RKO (cell line): ENCODE results near the gene DDO.
A peak's percentile ranks its signal among the peaks of the same experiment; 100 is the strongest.

Experiments used
- DNase-seq: peaks from one replicate; pipeline ENCODE4 v3.0.0-alpha.2; 2016; ENCODE audit warnings: low spot score

Gene DDO

DNA sequence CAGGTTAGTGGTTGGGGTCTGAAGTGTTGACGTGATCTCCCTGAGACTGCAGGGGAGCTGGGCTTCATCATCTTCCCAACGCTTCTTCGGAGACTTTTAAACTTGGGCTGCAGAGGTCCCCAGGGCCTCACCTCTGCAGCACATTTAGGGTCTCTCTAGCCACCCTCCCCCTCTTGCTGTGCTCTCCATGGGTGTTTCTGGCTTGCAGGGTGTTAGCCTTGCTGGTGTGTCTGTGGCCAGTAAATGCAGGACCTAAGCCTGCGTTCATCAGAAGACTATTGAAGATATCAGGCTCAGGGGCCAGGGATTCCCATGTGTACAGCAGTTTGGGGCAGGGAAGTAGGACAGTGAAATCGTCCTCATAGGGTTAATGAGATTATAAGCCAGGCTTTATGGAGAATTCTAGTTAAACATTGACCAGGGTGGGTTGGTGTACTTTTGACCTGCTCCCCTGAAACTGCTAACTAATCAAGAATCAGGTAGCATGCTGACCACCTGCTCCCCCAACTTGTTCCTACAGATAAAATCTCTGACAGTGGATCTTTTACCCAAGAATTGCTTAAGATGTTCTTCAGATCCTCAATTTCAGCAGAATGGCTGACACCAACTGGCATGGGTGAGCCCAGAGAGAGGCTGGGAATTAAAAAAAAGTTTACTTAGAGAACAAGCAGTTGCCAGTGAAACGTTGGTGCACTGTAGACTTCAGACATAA lies 3.8 kb upstream of the DDO start:
- no peak for DNase-seq

DNA sequence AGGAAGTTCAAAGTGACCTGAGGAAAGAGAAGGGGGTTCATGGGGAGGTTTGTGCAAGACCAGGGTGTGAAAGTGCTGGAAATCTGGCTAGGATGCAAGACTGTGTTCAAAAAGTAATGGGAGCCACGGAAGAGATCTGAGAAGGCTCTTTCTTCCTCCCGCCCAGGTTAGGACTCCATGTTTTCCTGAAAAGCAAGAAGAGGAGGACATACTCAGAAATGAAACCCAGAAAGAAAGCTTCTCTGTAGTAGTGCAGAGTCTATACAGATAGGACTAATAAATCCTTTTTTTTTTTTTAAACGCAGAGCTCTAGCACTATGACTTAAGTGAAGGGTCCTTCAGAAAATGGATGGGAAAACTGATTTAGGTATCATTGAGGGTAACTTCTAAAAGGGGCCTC lies 3.2 kb upstream of the DDO start:
- DNase-seq = no peak

DNA sequence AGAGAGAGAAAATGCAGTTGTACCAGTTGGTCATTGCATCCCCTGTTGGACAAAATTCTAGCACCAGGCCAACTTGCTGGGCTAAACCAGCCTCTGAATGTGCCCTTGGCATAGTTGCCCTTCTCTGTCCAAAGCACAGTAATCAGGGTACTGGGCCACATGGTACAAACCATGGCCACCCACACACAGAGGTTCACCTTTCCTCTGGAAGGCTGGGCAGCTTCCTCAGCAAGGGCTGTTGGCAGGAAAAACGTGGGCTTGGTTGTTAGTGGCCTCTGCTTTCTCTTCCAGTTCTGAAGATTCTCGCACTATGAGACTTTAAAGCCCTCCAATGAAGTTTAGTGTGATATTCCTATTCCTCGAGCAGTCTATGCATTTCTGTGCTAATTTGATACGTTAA lies 706 bp downstream of the DDO start:
- no peak for DNase-seq

DNA sequence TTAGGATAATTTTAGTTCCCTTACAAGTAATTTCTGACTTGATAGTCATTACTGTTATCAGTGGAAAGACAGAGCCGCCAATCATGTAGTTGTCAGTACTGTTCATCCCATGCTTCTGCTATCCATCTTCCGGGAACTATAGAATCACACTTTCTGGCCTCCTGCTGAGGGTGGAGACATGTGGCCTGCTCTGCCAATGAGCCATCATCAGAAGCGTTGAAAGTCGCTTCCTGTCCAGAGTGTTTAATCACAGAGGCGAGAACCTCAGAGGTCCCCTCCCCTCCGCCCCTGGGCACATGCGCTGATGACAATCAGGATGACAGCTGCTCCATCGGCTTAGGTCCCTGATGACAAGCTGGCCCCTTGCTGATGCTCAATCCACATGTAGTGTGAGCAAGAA lies 3.0 kb downstream of the DDO start:
- no peak for DNase-seq

DNA sequence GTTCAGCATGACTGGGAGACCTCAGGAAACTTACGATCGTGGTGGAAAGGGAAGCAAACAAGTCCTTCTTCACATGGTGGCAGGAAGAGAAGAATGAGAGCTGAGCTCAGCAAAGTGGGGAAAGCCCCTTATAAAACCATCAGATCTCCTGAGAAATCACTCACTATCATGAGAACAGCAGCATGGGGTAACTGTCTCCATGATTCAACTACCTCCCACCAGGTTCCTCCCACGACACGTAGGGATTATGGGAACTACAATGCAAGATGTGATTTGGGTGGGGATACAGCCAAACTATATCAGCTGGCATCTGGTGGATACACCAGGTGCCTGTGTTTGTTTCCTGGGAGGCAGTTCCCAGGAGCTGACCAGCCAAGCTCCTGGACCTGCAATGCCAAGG lies 4.9 kb downstream of the DDO start:
- DNase-seq = no peak

DNA sequence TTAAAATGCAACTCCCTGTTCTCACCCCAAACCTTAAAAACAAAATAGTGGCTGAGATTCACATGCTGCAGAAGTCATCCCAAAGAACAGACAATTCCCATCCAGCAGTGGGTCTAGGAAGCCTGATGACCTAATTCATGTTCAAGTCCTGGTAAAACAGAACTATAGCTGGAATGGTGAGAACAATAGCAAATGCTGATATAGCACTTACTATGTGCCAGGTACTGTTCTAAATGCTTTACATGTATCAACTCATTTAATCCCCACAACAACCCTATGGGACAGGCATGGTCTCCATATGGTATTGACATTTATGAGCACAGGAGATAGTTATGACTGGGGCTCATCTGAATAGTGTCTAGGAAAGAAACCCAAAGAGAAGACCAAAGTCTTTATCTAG lies 5.6 kb downstream of the DDO start:
- DNase-seq = no peak

DNA sequence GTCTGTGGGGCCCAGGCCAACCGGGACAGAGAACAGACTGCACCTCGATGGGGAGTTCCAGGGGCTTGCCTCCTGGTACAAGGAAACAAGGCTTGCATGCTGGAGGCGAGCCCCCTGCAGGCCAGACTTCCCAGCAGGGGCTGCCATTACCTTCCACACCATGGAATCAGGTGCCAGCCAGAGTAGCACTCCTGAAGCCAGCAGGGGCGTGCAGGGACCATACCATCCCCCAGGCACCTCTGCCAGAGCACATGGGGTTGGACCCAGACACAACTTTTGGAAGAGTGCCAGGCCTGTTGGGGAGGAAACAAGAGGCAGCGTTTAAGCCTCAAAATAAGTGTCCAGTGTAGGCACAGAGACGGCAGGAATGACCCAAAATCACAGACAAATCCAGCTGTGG lies 6.5 kb downstream of the DDO start:
- DNase-seq = no peak

DNA sequence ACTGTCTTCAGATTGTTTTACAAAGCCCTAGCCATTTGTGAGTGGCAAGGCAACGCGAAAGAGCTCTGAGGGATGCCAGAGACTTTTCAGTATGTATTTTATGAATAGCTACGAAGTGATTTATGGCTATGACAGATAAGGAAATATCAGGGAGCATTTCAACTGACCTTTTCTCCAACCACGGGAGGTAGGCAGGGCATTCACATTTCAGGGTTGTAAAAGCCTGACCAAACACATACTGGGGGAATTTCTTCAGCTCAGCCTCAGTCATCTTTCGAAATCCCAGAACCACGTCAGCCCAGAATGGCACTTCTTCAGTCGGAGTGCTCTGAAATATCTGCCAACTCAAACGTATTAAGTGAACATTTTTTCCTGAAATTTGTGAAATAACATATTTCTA lies 10.8 kb downstream of the DDO start:
- DNase-seq = no peak

DNA sequence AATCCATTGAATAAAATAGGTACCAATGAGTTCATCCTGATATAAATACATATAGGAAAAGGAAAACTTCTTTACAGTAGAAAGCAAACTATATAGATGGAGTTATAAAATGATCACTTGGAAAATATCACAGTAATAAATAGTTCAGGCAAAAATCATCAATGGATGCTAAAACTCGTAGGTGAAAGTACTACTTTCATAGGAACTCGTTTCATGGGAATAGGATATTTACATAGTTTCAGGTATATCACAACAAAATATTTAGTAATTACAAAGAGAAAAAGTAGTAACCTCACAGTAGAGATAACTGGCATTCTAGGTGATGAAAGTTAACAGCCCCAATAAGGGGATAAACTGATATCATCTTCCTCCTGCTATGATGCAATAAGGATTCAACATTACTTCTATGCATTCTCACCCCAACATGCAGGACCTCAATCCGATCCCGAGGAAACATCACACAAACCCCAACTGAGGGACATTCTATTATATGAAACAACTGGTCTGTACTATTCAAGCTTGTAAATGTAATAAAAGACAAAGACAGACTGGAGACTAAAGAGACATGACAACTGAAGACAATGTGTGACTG lies 13.7 kb downstream of the DDO start:
- DNase-seq = no peak

DNA sequence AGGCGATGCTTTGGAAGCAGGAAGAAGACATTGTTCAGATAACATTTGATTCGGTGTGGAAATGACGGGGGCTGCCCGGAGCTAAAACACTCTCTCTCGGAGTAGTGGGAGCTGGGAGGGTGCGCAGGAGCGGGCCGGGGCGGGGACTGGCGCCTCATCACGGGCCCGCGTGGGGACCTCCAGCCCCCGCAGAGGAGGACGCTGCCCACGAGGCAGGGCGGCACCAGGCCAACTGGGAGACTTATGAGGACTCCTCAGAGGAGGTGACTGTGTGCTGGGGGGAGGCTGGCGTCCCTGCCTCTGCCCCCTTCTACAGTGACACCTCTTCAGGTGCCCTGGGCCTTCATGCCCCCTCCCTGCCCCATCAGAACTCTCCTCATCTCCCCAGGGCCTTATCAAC lies 15.2 kb downstream of the DDO start:
- no peak for DNase-seq

DNA sequence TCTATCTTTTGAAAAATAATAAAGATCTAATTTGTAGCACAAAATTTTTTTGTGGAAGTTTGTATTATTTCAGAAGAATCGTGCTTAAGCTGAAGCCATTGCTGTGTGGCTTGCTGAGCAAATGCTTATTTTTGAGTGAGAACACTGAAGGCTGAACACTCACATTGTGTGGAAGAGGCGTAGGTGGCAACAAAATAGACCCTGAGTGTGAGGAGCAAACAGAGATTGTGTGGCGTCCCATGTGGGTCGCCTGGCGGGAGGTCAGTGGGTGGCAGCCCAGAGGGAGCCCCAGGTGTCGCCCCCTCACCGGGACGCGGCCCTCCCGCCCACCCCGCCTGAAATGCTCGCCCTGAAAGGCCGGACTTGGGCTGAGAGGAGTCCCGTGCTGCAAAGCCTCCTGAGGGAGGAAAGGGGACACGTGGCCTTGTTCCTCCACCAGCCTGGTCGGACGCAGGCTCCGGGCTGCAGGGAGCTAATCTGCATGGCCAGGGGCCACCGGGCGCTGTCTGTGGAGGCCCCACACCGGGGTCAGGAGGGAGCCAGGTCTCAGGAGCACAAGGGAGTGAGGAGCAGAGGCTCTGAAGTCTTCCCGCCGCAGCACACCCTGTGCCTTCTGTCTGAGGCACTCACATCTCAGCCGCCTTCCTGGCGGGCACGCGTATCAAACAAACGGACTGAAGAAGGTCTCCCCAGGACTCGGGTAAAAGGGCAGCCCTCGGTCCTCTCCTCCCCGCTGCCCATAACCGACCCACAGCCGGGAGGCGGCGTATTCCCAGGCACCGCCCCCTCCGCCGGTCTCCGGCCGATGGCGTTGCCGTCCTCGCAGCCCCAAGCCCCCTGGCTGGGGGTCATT lies 15.9 kb downstream of the DDO start:
- no peak for DNase-seq

DNA sequence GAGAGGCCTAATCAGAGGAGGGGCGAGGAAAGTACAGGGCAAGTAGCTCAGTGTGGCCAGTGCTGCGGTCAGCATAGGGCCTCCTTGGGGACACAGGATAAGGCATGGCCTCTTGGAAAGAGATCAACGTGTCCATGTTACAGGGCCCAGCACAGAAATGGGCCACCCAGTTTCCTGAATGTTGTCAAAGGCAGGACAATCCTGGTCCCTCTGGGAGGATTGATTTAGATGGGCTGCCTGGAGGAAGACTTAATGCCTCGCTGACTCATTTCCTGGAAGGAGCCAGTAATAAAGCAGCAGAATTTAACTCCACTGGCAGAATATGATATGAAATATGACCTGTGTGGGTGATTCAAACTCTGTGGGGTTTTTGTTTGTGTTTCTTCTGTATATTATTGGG lies 16.6 kb downstream of the DDO start:
- DNase-seq = peak; percentile 41

DNA sequence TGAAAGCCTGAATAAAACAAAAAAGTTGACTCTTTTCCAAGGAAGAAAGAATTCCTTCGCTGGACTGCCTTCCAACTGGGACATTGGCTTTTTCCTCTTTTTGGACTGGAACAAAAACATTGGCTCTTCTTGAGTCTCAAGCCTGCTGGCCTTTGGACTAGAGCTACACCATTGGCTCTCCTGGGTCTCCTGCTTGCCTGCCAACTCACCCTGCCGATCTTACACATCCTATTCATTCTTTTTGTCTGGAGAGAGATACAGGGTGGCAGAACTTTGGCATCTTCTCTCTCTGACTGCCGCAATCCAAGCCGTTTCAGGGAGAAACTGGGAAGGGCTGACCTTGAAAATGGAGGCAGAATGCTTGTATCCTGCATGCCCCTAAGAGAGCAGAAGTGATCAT lies 20.2 kb downstream of the DDO start:
- DNase-seq = no peak

DNA sequence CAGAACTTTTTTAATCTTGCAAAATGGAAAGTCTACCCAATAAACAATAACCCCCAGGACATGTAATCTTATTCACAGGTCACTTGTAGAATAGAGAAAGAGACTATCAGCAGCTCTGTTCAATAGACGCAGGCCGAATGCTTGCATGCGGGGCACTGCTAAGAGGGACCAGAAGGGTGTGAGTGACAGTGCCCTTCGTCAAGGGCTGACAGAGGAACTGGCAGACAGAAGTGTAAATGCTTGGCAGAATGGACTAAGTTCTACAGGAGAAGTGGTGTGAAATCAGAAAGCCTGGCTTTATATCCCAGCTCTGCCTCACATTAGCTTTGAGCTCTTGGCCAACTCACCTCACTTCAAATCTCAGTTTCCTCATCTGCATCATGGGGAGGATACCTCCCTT lies 21.0 kb downstream of the DDO start:
- no peak for DNase-seq

DNA sequence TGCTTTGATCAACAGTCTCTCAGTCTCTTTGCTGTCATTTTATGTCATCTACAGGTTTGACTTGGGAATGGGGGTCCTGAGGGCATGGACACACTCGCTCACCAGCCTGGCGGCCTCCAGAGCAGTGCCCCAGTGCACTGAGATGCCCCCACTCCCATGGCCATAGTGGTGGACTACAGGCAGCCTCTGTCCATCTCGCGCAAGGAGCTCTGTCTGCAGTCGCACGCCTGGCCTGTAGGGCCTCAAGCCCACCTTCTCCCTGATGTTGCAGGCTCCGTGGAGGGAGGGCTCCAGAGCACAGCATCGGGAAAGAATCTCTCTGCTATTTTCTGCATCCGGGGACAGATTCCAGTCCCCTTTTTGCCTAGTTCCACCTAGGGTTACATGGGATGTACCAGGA lies 22.6 kb downstream of the DDO start:
- DNase-seq = no peak

DNA sequence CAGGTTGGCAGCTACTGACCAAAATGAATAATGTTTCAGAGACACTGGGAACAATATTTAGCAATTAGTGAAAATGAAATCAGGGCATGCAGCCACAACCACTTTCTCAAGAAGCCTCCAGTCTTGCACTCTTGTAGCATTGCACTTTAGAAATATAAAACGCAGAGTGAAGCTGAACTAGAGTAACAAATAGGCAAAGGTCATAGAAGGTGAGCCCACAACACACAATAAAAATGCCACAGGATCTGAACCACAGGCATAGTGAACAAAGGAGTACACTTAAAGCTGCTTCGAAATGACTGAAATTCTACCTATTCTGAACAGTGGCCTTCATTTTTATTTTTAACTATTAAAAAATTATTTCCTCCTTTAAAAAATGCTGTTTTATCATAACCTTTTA lies 25.0 kb downstream of the DDO start:
- no peak for DNase-seq

DNA sequence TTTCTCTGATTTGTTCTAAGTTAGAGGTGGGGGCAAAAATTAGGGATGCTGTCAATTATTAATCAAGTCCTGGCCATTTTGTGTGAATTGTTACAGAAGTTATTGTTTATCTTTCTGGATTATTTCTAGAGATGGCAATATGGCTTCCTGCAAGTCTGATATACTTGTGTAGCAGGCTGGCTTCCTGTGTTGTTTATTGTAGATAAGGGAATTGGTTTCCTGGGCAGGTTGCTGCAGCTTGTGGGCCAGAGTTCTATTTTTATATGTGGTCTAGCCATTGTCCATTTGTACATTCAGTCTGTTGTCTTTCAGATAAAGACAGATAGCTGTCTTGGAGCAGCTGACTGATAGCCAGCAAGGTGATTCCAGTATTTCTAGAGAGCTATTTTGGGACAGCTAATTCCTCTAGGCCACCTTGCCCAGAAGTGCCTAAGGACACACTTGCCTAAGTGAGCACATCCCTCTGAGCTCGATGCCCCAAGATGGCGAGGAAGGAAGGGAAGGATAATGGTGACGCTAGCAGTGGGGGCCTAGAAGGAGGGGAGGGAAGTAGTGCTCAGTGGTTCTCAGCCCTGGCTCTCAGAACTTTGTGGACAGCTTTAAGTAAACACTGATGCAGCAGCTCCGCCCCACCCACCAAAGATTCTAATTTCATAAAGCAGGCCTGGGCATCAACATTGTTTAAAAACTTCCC lies 25.5 kb downstream of the DDO start:
- no peak for DNase-seq

DNA sequence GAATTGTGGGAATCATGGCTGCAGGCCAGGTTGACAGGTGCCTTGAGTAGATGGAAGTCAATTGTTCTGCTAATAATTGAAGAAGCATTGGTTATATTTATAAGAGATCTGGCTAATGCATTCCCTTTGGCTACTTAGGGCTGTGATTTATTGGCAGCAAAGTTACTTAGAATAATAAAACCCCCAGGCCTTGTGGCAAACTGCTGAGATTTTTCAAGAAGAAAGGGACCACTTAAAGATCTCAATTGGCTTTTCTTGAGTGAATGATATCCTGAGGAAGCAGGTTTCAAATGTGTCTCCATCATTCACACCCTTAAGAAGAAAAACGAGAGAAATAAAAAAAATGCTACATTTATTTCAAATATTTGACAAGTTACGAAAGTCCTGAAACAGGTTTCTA lies 27.4 kb downstream of the DDO start:
- DNase-seq = no peak

DNA sequence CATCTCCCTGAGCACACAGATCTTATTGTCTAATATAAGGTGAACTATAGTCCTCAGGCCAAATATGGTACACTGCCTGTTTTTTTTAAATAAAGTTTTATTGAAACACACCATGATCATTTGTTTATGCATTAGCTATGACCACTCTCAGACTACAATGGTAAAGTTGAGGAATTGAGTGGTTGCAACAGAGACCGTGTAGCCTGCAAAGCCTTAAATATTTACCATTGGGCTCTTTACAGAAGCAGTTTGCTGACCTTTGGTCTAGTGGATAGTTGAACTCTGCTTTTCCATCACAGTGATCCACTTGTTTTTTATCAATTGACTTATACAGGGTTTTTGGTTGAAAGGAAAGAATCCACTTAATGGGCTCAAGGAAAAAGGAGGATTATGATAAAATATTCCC lies 29.9 kb downstream of the DDO start:
- no peak for DNase-seq

DNA sequence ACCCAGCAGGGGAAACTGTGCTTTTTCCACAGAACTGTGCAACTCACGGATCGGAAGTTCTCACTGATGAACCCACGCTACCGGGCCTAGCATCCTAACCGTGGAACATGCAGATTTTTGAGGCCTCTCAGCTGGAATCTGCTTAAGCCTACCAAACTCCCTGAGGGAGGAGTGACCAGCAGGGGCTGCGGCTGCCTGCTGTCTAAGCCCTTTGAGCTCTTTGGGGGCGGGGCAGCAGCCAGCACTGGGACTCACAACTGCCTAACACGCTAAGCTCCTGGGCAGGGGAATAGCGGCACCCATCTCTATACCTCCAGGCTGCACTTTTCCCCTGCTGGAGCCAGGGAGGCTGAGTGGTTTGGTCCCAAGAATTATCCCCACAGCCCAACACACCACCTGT lies 36.8 kb downstream of the DDO start:
- DNase-seq = no peak

DNA sequence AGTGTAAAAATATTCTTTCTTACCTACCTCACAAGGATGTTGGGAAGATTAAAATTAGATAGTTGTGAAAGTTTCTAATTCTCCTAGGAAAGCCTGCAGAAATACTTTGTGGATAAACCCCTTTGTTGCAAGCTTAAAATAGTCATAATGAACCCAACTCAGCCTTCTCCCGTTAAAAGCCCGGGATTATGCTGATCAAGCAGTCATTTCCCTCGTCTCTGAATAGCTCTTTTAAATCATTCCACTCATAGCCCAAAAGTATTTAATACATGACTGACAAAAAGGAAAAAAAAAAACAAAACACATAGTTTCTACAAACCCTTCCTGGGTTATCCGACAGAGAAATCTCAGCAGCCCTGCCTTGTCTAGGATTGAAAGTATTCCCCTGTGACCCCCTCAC lies 46.3 kb downstream of the DDO start:
- no peak for DNase-seq

DNA sequence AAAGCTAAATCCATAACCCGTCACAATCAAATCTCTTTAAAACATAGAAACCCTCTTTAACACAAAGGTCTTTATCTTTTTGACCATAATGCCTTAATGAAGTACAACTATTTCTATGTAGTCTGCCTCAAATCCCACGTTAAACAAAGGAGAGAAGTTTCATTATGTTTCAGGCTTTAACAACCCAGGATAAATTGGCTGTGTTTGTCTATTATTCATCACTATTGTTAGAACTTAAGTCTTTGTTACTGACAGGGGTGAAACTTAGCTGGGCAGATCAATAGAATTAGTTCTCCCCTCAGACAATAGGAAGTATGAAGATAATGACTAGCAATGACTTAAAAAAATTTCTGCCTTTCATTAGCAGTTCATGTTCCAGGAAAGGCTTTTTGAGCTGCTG lies 47.1 kb downstream of the DDO start:
- DNase-seq = no peak

DNA sequence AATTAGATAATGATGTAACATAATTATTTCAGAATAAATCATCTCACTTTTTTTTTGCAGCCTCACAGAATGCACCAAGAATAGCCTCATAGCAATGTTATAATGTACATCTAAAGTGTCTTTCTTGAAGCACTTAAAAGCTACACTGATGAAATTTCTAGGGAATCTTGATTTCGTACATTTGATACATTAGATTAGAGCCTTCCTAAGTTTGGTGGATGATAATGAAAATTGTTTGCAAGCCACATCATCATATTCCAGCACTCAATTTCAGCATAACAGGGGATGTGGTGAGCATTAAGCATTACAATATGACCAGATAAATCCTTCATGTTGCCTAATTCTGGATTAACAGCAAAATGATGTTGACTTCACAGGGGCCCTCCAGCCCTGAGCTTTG lies 47.5 kb downstream of the DDO start:
- no peak for DNase-seq
